Pancreas (tissue), 10 donors: ENCODE measurements around the gene STH. TPM values are rescaled to one million over a fixed set of nuclear protein-coding genes. Genes with fewer than 3 reads are reported as not detected.

Source experiments
- ATAC-seq, 4 donors: fragments of 200-7000 bp; cut with Tn5 transposase; one replicate each; pipeline versions ENCODE4 v1.8.0 to v1.9.1; 2020; ENCODE audit warnings: mild to moderate bottlenecking in 4 of 4, moderate library complexity in 4 of 4
- DNase-seq, 6 donors: peaks; one replicate each; pipeline ENCODE4 v3.0.0-alpha.2; 2020
- FAIRE-seq: peaks from 2 replicates; lab custom pipeline; 2012; peaks lifted over from hg19 to GRCh38; lab: Jason Lieb, UNC
- H3K27ac ChIP-seq, 4 donors: fragments of 200-600 bp; sonication (generic); 1 replicate in 3 of 4; 2 replicates in 1 of 4; pipeline versions ENCODE4 v1.5.0 to v1.8.0; 2020
- H3K27me3 ChIP-seq, 4 donors: fragments of 200-600 bp; one replicate each; pipeline ENCODE4 v1.8.0; 2021
- H3K36me3 ChIP-seq, 3 donors: fragments of 200-600 bp; sonication (generic) in 1 of 3; one replicate each; pipeline versions ENCODE4 v1.5.0 to v1.8.0; 2020 to 2021
- H3K4me1 ChIP-seq, 3 donors: fragments of 200-600 bp; one replicate each; pipeline ENCODE4 v1.8.0; 2021
- H3K4me3 ChIP-seq, 4 donors: fragments of 200-600 bp; sonication (generic) in 2 of 4; one replicate each; pipeline versions ENCODE4 v1.5.0 to v1.8.0; 2020 to 2021
- H3K9me3 ChIP-seq, 4 donors: fragments of 200-600 bp; one replicate each; pipeline ENCODE4 v1.8.0; 2021
- WGBS, 2 donors: extraction: QIAGEN DNeasy Blood & Tissue Kit; methylation state at CpG; one replicate each; pipeline ENCODE4 v1.1.7; 2013; 5-methylcytosine and 5-hydroxymethylcytosine counted together
- intact Hi-C, 3 donors: fragments of 100-400 bp; cut with DNase I; formaldehyde crosslinking; loops; one replicate each; pipeline versions ENCODE4 v1.11.1 to v1.14.2; 2022
- polyA plus RNA-seq, 2 donors: library from polyadenylated mRNA; stranded (reverse); fragments of 200-250 nt; gene quantifications; one replicate each; pipeline ENCODE4 v1.2.3, GENCODE V29; 2013
- total RNA-seq, 6 donors: library from RNA; stranded (reverse); fragmentation: NEBNext Ultra II Directional in 4 of 6; extraction: Animal tissue kit (Norgen Biotek cat#: 25700) in 4 of 6; gene quantifications; one replicate each; pipeline versions ENCODE4 v1.2.1 to v1.2.4, GENCODE V29; 2021 to 2023
- TF ChIP-seq, protein P1 (sequence below), 4 donors: fragments of 200-600 bp; sonication (generic) in 3 of 4; IDR thresholded peaks; one replicate each; pipeline versions ENCODE4 v1.5.0 to v1.8.0; 2021; ENCODE audit warnings: antibody characterized with exemption in 4 of 4
- donor health status: healthy with polysubstance abuse.
- donor health status: DM: no; HTN: no; CAD: no; lungs with moderate emphysema.
- donor health status: DM: no; HTN: no; CAD: no.
- donor health status: control.
- donor health status: control.
- donor health status: Bipolar disorder and iron deficiency.
- donor health status: DM: yes; HTN: yes; CAD: no.
- donor health status: DM: no; HTN: no; CAD: no.
- donor health status: DM: no; HTN: no; CAD: no.
- donor health status: DM: yes; HTN: yes; CAD: no.

STH gene
- total and polyA plus RNA-seq, 8 donors = not detected

DNA sequence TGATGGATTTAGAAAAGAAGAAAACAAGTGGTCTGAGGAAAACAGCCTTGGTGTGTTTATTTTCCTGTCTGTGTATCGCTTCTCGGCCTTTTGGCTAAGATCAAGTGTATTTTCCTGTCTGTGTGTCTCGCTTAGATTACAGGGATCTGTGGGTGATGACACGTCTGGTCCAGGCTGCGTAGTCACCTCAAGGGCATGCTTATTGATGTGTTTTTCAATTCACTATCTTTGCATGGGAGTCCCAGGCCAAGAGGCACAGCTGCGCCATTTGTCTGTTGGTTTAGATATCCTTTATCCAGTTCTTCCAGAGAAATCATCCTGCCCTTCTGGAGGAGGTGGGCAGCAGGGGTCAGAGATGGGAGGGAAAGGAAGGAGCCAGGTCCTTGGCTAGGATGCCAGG lies 47.1 kb upstream of the STH start:
- H3K36me3 ChIP-seq = no peaks in the 10 kb centered on the region
- no peaks in the 10 kb centered on the region for H3K4me1 ChIP-seq
- WGBS, 2 donors = 81 to 84% methylated on average over 6 of the region's 6 CpGs
- H3K9me3 ChIP-seq = no peaks in the 10 kb centered on the region
- no peaks in the 10 kb centered on the region for H3K27me3 ChIP-seq
- FAIRE-seq (no peak), DNase-seq (no peak), ATAC-seq (no peak)
- intact Hi-C loops = no loop called here
- TF ChIP-seq, protein P1, sequence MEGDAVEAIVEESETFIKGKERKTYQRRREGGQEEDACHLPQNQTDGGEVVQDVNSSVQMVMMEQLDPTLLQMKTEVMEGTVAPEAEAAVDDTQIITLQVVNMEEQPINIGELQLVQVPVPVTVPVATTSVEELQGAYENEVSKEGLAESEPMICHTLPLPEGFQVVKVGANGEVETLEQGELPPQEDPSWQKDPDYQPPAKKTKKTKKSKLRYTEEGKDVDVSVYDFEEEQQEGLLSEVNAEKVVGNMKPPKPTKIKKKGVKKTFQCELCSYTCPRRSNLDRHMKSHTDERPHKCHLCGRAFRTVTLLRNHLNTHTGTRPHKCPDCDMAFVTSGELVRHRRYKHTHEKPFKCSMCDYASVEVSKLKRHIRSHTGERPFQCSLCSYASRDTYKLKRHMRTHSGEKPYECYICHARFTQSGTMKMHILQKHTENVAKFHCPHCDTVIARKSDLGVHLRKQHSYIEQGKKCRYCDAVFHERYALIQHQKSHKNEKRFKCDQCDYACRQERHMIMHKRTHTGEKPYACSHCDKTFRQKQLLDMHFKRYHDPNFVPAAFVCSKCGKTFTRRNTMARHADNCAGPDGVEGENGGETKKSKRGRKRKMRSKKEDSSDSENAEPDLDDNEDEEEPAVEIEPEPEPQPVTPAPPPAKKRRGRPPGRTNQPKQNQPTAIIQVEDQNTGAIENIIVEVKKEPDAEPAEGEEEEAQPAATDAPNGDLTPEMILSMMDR (IDR thresholded peaks at IDR 0.05) = no peak
- no peak overlapping the region for H3K4me3 ChIP-seq
- H3K27ac ChIP-seq = no peak overlapping the region

- no peak for FAIRE-seq
- Histone ChIP-seq H3K4me3 (no peak overlapping the region), H3K9me3 (no peaks in the 10 kb centered on the region), H3K27ac (no peak overlapping the region), H3K4me1 (no peaks in the 10 kb centered on the region), H3K36me3 (no peaks in the 10 kb centered on the region), H3K27me3 (no peaks in the 10 kb centered on the region)
- 93 to 95% methylated on average over 6 of the region's 6 CpGs for WGBS, 2 donors
- TF ChIP-seq, protein P1 (IDR thresholded peaks at IDR 0.05) = no peak
- intact Hi-C loops = no loop called here
- no peak for ATAC-seq
- no peak for DNase-seq
Measured at GRCh38 chr17:45952814-45953320, 46.2 kb upstream of the STH start.

- Histone ChIP-seq H3K4me3 (no peak overlapping the region), H3K4me1 (no peaks in the 10 kb centered on the region), H3K27me3 (no peaks in the 10 kb centered on the region), H3K9me3 (no peaks in the 10 kb centered on the region), H3K36me3 (no peaks in the 10 kb centered on the region), H3K27ac (no peak overlapping the region)
- 79% methylated on average over 2 of the region's 2 CpGs for WGBS, 2 donors
- FAIRE-seq = no peak
- no peak for DNase-seq
- ATAC-seq = no peak
- intact Hi-C loops = no loop called here
- TF ChIP-seq, protein P1 (IDR thresholded peaks at IDR 0.05) = no peak
Measured at GRCh38 chr17:45953561-45953960, 45.5 kb upstream of the STH start.

- H3K36me3 ChIP-seq = no peaks in the 10 kb centered on the region
- ATAC-seq (no peak), FAIRE-seq (no peak), DNase-seq (no peak)
- H3K4me3 ChIP-seq = no peak overlapping the region
- no peak overlapping the region for H3K27ac ChIP-seq
- H3K4me1 ChIP-seq = no peaks in the 10 kb centered on the region
- 79 to 82% methylated on average over 11 of the region's 11 CpGs for WGBS, 2 donors
- TF ChIP-seq, protein P1 (IDR thresholded peaks at IDR 0.05) = no peak
- intact Hi-C loops = no loop called here
- no peaks in the 10 kb centered on the region for H3K9me3 ChIP-seq
- no peaks in the 10 kb centered on the region for H3K27me3 ChIP-seq
Measured at GRCh38 chr17:45954914-45955313, 44.1 kb upstream of the STH start.

DNA sequence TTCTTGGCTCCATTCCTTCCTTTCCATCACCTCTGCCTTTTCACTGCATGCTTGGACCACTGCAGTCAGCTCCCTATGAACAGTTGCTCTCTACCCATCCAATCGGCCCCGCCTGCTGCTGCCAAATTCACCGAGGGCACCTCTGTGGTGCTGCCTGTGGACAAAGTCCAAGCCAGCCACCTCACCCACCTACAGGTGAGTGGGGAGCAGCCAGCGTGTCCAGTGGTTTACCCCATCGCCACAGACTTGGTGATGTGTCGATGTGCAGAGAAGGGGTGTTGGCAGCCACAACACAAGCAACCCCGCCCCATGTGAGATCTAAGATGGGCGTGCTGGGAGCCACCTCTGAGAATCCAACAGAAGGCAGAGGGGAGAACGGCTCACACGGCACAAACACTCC lies 43.7 kb upstream of the STH start:
- DNase-seq (no peak), ATAC-seq (no peak), FAIRE-seq (no peak)
- TF ChIP-seq, protein P1 (IDR thresholded peaks at IDR 0.05) = no peak
- no peaks in the 10 kb centered on the region for H3K27me3 ChIP-seq
- 81 to 82% methylated on average over 10 of the region's 10 CpGs for WGBS, 2 donors
- H3K4me3 ChIP-seq = no peak overlapping the region
- no peak overlapping the region for H3K27ac ChIP-seq
- no peaks in the 10 kb centered on the region for H3K4me1 ChIP-seq
- H3K9me3 ChIP-seq = no peaks in the 10 kb centered on the region
- no peaks in the 10 kb centered on the region for H3K36me3 ChIP-seq
- intact Hi-C loops = no loop called here
